Fibroblast of skin of abdomen (primary cell): ENCODE data around the gene ASB3.
A peak's percentile ranks its signal among the peaks of the same experiment; 100 is the strongest.
"Not testable (repeated sequence)": the region's sequence is repeated elsewhere in the genome, so short reads cannot be mapped to it uniquely, and the experiment has no call there.

Experiments
- DNase-seq: peaks from one replicate; pipeline ENCODE4 v3.0.0-alpha.2; 2013

Gene ASB3

GRCh38 chr2:53729143-53729762 lies 57.5 kb downstream of the ASB3 start:
- no peak for DNase-seq

GRCh38 chr2:53727921-53728320 lies 58.8 kb downstream of the ASB3 start:
- no peak for DNase-seq

GRCh38 chr2:53725662-53726061 lies 61.1 kb downstream of the ASB3 start:
- no peak for DNase-seq

GRCh38 chr2:53724536-53724935 lies 62.2 kb downstream of the ASB3 start:
- peak; percentile 70 for DNase-seq

GRCh38 chr2:53720944-53721343 lies 65.8 kb downstream of the ASB3 start:
- not testable (repeated sequence) for DNase-seq

- DNase-seq = no peak
Observed at GRCh38 chr2:53715568-53715967, 71.2 kb downstream of the ASB3 start.

GRCh38 chr2:53711271-53711780 lies 75.4 kb downstream of the ASB3 start:
- no peak for DNase-seq

- DNase-seq = no peak
Observed at GRCh38 chr2:53708988-53709387, 77.8 kb downstream of the ASB3 start.

GRCh38 chr2:53701221-53701620 lies 85.5 kb downstream of the ASB3 start:
- no peak for DNase-seq

- no peak for DNase-seq
Observed at GRCh38 chr2:53697686-53698085, 89.1 kb downstream of the ASB3 start.

- no peak for DNase-seq
Observed at GRCh38 chr2:53697092-53697491, 89.7 kb downstream of the ASB3 start.

GRCh38 chr2:53695575-53695974 lies 91.2 kb downstream of the ASB3 start:
- DNase-seq = no peak

- no peak for DNase-seq
Observed at GRCh38 chr2:53694096-53694771, 92.5 kb downstream of the ASB3 start.

GRCh38 chr2:53690876-53691275 lies 95.9 kb downstream of the ASB3 start:
- DNase-seq = no peak

- DNase-seq = peak; percentile 31
Observed at GRCh38 chr2:53672881-53673522, 113.8 kb downstream of the ASB3 start.

- DNase-seq = peak; percentile 57
Observed at GRCh38 chr2:53670331-53670730, 116.4 kb downstream of the ASB3 start.

GRCh38 chr2:53668624-53669026 lies 118.1 kb downstream of the ASB3 start:
- DNase-seq = no peak

GRCh38 chr2:53667130-53667529 lies 119.6 kb downstream of the ASB3 start:
- DNase-seq = not testable (repeated sequence)

GRCh38 chr2:53660886-53661285 lies 125.9 kb downstream of the ASB3 start:
- DNase-seq = no peak

GRCh38 chr2:53658474-53658873 lies 128.3 kb downstream of the ASB3 start:
- DNase-seq = not testable (repeated sequence)

- DNase-seq = no peak
Observed at GRCh38 chr2:53655256-53655655, 131.5 kb downstream of the ASB3 start.

GRCh38 chr2:53654396-53654795 lies 132.4 kb downstream of the ASB3 start:
- no peak for DNase-seq

GRCh38 chr2:53652131-53652530 lies 134.6 kb downstream of the ASB3 start:
- DNase-seq = no peak

- no peak for DNase-seq
Observed at GRCh38 chr2:53646788-53647187, 140.0 kb downstream of the ASB3 start.
